Neuron (in vitro differentiated cells): ENCODE measurements around the gene IRF9.

Experiments
- H2AFZ ChIP-seq: one replicate; pipeline ENCODE4 v1.6.1; 2013; ENCODE audit warnings: low read depth, mild to moderate bottlenecking, inconsistent platforms, low read length, moderate library complexity
- H3K27me3 ChIP-seq: one replicate; pipeline ENCODE4 v1.6.1; 2013; ENCODE audit warnings: low read length; ENCODE audit not compliant: insufficient read depth
- H3K36me3 ChIP-seq: one replicate; pipeline ENCODE4 v1.6.1; 2013; ENCODE audit warnings: low read length; ENCODE audit not compliant: insufficient read depth
- H3K4me1 ChIP-seq: one replicate; pipeline ENCODE4 v1.6.1; 2013; ENCODE audit warnings: low read length; ENCODE audit not compliant: insufficient read depth
- H3K4me3 ChIP-seq: 2 replicates; pipeline ENCODE4 v1.5.1; 2013; ENCODE audit warnings: mild to moderate bottlenecking, low read length, moderate library complexity
- H3K9me3 ChIP-seq: one replicate; pipeline ENCODE4 v1.6.1; 2013; ENCODE audit warnings: low read length

Gene IRF9

GRCh38 chr14:24160850-24161804 lies at the start of gene IRF9:
Gene IRF9, plus strand, starts transcription at chr14:24161265. Its CDS starts 880 bp downstream, at chr14:24162145.
- H3K4me3 ChIP-seq, result peak within 1 kb of the TSS; percentile 55
- H3K36me3 ChIP-seq, result peaks cover 64% of the 10 kb centered on the region
- no peak within 1 kb of the TSS for H2AFZ ChIP-seq
- no peaks in the 10 kb centered on the region for H3K9me3 ChIP-seq
- H3K4me1 ChIP-seq, result peaks cover 19% of the 10 kb centered on the region
- H3K27me3 ChIP-seq, result no peaks in the 10 kb centered on the region

GRCh38 chr14:24113379-24113800 lies 47.7 kb upstream of the IRF9 start:
- Histone ChIP-seq H3K4me3 (peak overlapping the region; percentile 84), H3K36me3 (peaks cover 10% of the 10 kb centered on the region), H3K4me1 (peaks cover 9% of the 10 kb centered on the region), H2AFZ (peak overlapping the region; percentile 81), H3K9me3 (no peaks in the 10 kb centered on the region), H3K27me3 (no peaks in the 10 kb centered on the region)

- Histone ChIP-seq H3K36me3 (peaks cover 16% of the 10 kb centered on the region), H3K4me1 (peaks cover 9% of the 10 kb centered on the region), H3K27me3 (no peaks in the 10 kb centered on the region), H2AFZ (peak overlapping the region; percentile 81), H3K9me3 (no peaks in the 10 kb centered on the region), H3K4me3 (peak overlapping the region; percentile 84)
These were observed 47.1 kb upstream of the IRF9 start for GRCh38 chr14:24113801-24114531.

GRCh38 chr14:24114532-24115421 lies 46.3 kb upstream of the IRF9 start, which contains the start of the genes DCAF11 and NRL:
Gene DCAF11, plus strand, starts transcription at chr14:24114777. Its CDS starts 818 bp downstream, at chr14:24115595.
Gene NRL, minus strand, starts transcription at chr14:24114949. Its CDS starts 32,101 bp downstream, at chr14:24082848.
- Histone ChIP-seq H3K4me1 (peaks cover 9% of the 10 kb centered on the region), H3K27me3 (no peaks in the 10 kb centered on the region), H2AFZ (peak within 1 kb of the TSS; percentile 81), H3K4me3 (peak within 1 kb of the TSS; percentile 84), H3K9me3 (no peaks in the 10 kb centered on the region), H3K36me3 (peaks cover 24% of the 10 kb centered on the region)

- Histone ChIP-seq H3K4me3 (peak overlapping the region; percentile 84), H3K27me3 (no peaks in the 10 kb centered on the region), H3K9me3 (no peaks in the 10 kb centered on the region), H3K36me3 (peaks cover 28% of the 10 kb centered on the region), H3K4me1 (peaks cover 9% of the 10 kb centered on the region), H2AFZ (peak overlapping the region; percentile 81)
These were observed 45.5 kb upstream of the IRF9 start for GRCh38 chr14:24115422-24116127.

- no peaks in the 10 kb centered on the region for H3K27me3 ChIP-seq
- no peak overlapping the region for H2AFZ ChIP-seq
- H3K36me3 ChIP-seq, result peaks cover 35% of the 10 kb centered on the region
- H3K4me3 ChIP-seq, result peak overlapping the region; percentile 84
- H3K9me3 ChIP-seq, result no peaks in the 10 kb centered on the region
- H3K4me1 ChIP-seq, result peaks cover 9% of the 10 kb centered on the region
These were observed 44.8 kb upstream of the IRF9 start for GRCh38 chr14:24116128-24116814.

- peaks cover 42% of the 10 kb centered on the region for H3K36me3 ChIP-seq
- no peaks in the 10 kb centered on the region for H3K9me3 ChIP-seq
- peaks cover 9% of the 10 kb centered on the region for H3K4me1 ChIP-seq
- no peaks in the 10 kb centered on the region for H3K27me3 ChIP-seq
- H2AFZ ChIP-seq, result no peak overlapping the region
- no peak overlapping the region for H3K4me3 ChIP-seq
These were observed 43.9 kb upstream of the IRF9 start for GRCh38 chr14:24117179-24117578.

GRCh38 chr14:24119691-24120090 lies 41.4 kb upstream of the IRF9 start:
- Histone ChIP-seq H3K9me3 (no peaks in the 10 kb centered on the region), H3K27me3 (no peaks in the 10 kb centered on the region), H3K36me3 (peaks cover 57% of the 10 kb centered on the region), H3K4me3 (no peak overlapping the region), H3K4me1 (peaks cover 9% of the 10 kb centered on the region), H2AFZ (no peak overlapping the region)

GRCh38 chr14:24121210-24121609 lies 39.9 kb upstream of the IRF9 start:
- Histone ChIP-seq H3K9me3 (no peaks in the 10 kb centered on the region), H2AFZ (no peak overlapping the region), H3K4me1 (peaks cover under 1% of the 10 kb centered on the region), H3K36me3 (peaks cover 57% of the 10 kb centered on the region), H3K27me3 (no peaks in the 10 kb centered on the region), H3K4me3 (no peak overlapping the region)

GRCh38 chr14:24122416-24122815 lies 38.6 kb upstream of the IRF9 start:
- peaks cover 57% of the 10 kb centered on the region for H3K36me3 ChIP-seq
- no peaks in the 10 kb centered on the region for H3K9me3 ChIP-seq
- H3K4me1 ChIP-seq, result no peaks in the 10 kb centered on the region
- no peaks in the 10 kb centered on the region for H3K27me3 ChIP-seq
- no peak overlapping the region for H2AFZ ChIP-seq
- H3K4me3 ChIP-seq, result no peak overlapping the region

GRCh38 chr14:24122898-24123297 lies 38.2 kb upstream of the IRF9 start:
- Histone ChIP-seq H3K27me3 (no peaks in the 10 kb centered on the region), H3K36me3 (peaks cover 52% of the 10 kb centered on the region), H3K4me1 (no peaks in the 10 kb centered on the region), H3K4me3 (no peak overlapping the region), H3K9me3 (no peaks in the 10 kb centered on the region), H2AFZ (no peak overlapping the region)
